Activated CD4-positive, CD25-positive, alpha-beta regulatory T cell (primary cell): Measurements from ENCODE around the gene CTNNA2.
"Not testable (repeated sequence)": the region's sequence is repeated elsewhere in the genome, so short reads cannot be mapped to it uniquely, and the experiment has no call there.

Experiments used
- DNase-seq, 4 experiments: peaks; one replicate each; lab custom pipeline; 2025; lab: John Stamatoyannopoulos, UW

The CTNNA2 gene

DNA sequence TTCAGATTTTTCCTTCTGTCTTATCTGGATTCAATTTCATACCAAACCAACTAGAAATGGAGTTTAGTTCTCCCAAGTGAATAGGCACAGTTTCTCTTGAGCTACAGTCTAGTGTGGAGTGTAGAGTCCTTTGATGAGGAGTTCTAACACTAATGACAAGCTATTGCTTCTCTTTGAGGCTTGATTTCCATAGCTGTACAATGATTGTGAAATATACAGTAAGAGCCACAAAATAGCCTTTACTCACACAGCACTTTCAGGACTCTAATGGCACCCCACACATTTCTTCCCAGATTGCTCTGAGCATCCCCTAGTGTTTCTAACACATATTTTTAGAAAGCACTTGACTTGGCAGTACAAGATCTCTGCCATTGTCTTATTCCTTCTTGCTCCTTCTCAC lies 638.4 kb downstream of the CTNNA2 start:
- DNase-seq = no peak

DNA sequence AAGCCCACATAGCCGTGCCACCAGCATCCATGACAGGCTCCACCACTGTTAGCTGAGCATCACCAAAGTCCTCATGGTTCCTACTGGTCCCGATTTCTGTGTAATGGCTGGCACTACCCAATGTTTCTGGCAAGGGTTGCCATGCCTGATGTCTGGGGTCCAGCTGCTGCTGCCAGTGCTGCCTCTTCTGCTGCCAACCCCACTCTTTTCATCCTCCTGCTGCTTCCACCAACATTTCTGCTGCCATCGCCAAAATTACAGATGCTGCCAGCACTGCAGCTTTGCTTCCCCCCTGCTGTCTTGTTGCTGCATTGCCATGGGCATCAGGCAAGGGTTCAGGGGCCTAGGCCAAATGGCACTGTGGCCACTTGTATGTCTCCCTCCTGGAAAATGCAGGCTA lies 638.8 kb downstream of the CTNNA2 start:
- no peak for DNase-seq

GRCh38 chr2:80153151-80153550 lies 640.3 kb downstream of the CTNNA2 start:
- no peak for DNase-seq

GRCh38 chr2:80153768-80154167 lies 640.9 kb downstream of the CTNNA2 start:
- no peak for DNase-seq

DNA sequence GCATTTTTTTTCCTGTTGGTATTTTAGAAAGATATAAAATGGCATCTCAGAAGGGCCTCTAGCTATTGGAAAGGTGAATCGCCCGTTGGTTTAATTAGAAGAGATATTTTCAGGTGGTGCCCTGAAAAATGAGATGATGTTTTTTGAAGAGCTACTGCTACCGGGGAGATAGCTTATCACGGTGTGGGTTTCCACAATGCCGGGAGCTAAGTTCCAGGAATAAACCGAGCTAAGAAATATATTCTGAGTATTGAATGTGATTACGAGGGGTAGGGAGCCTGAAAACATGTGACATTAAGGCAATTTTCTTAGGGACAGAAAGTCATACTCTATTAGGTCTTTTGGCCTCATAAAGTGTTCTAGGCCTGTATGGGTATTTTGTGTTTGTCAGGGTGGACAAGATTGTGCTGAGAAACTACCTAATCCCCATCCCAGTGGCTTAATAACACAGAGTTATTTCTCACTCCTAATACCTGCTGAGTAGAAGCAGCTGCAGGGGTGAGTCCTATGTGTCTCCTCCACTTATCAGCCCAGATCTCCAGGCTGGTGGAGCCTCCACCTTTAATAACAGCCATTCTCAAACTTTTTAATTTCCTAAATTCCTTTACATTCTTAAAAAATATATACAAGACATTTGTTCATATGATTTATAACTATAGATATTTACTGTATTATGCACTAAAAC lies 641.5 kb downstream of the CTNNA2 start:
- DNase-seq = no peak

DNA sequence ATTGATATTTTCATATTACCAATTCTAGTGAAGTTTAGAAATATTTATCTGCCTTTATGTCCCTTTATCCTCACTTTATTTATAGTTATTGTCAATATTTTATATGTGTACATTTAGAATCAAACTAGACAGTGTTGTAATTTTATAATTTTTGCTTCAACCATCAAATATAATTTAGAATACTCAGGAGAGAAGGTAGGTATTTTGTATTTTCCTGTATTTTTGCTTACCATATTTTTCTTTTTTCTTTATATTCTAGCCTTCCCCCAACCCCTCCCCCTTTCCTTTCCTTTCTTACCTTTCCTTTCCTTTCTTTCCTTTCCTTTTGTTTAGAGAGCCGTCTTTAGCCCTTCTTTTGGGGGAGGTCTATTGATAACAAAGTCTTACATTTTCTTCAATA lies 651.5 kb downstream of the CTNNA2 start:
- DNase-seq = no peak

DNA sequence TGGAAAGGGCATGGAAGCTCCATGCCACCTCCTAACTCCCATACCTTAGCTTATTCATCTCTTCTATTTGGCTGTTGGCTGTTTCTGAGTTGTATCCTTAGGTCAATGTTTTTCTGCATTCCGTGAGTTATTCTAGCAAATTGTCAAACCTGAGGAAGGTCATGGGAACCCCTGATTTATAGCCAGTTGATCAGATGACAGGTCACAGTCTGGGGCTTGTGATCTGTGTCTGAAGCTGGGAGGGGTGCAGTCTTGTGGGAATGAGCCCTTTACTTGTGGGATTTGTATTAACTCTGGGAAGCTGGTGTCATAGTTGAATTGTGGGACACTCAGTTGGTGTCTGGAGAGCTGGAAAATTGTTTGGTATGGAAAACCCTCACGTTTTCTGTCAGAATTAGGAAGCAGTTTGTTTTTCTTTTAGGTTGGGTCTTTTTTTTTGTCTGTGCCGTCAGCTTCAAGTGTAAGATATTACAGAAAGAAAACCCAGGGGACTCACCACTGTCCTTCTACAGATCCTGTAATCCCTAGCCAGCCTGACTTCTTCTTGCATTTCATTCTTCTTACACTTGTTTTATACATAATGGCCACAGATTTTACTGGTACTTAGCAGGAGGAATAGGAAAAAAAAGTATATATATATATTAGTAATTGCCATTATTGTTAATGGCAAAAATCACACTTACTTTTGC lies 653.8 kb downstream of the CTNNA2 start:
- DNase-seq = no peak

DNA sequence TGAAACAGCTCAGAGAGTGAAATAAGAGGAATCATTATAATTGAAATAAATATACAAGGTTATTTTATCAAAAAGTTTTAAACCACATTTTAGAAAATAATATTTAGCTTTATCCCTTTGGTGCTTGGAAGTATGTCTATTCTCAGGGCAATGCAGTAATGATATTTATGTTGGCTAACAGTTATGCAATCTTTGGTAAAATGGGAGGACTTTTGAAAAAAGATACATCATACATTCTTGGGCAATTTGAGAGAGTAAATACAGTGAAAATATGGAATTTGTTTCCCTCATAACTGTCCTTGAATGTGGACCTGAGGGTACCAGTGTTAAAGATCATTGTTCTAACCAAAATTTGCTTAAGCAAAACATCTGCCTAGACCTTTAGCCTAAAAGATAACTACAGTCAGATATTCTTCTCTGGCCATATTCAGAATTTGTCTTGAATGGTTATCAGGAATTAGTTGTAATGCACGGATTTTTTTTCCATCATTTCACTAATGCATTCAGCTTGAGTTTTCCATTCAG lies 654.5 kb downstream of the CTNNA2 start:
- no peak for DNase-seq

DNA sequence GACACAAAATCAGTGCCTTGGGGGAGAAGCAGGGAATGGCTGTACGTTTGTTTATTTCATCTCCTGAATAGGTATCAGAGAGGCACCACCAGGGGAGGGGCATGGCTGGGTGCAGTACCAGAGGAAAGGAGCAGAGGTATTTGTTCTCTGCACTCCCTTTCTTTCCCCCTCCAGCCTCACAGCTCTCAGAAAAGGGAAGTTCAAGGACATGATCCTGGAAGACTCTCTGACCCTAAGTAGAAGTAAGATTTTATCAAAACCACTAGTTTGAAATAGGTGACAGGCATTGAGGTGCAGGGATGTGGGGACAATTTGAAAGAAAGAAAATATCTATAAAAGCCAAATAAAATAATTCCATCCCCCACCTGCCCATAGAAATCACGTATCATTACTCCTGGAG lies 655.2 kb downstream of the CTNNA2 start:
- no peak for DNase-seq

DNA sequence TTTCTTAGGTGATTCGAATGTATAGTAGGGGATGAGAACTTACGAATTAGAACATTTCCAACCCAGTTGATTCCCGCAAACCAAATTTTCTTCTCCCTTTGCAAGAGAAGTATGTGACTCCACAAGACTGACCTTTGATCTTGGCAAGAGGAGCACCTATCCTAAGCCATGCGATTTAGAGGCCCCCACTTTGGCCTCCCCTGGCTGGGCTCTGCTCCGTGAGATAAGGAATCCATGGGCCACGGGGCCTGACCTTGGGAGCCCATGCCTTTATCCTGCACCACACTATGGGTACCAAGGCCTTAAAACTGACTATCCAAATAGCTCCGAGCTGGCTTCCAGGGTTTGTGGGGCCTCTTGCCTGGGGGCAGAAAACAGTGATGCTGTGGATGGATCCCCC lies 656.0 kb downstream of the CTNNA2 start:
- no peak for DNase-seq

DNA sequence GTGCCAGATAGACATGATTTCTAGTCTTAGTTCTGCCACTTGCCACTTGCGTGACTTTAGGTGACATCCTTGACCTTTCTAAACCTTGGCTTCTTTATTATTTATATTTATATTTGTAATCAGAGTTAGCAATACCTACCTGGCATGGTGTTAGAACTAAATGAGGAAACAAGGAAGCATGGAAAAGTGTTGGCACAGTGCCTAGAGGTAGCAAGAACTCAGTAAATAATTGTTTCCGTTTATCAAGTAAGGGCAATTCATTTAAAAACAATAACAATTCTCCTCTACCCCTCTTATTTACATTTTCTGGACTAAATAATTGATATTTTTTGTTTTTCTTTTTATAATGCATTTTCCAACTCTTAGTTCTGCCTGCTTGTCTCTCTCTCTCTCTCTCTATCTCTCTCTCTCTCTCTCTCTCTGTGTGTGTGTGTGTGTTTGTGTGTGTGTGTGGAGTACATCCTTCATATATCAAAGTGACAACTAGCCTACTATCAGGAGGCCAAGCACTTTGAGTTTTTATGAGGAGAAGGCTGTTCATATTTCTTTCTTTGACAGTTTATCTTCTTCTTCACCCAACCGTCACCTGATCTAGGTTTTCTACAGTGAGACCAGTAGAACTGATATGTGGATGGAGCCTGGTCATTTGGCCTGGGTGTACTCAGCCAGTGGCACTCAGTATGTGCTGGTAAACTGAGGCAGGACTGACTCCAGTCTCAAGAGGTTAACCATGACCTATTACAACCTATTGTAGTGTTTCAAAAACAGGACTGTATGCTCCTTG lies 657.2 kb downstream of the CTNNA2 start:
- no peak for DNase-seq

DNA sequence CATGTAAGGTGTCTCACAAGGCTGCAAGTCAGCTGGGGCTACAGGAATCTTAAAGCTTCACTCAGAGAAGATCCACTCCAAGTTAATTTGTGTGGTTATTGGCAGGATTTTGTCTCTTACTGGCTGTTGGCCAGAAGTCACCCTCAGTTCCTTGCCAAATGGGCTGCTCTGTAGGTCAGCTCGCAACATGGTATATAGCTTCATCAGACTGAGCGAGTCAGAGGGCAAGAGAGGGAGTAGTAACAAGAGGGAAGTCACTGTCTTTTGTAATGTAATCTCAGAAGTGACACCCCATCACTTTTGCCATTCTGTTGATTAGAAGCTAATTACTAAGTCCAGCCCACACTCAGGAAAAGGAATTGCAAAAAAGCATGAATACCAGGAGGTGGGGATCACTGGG lies 672.2 kb downstream of the CTNNA2 start:
- no peak for DNase-seq

DNA sequence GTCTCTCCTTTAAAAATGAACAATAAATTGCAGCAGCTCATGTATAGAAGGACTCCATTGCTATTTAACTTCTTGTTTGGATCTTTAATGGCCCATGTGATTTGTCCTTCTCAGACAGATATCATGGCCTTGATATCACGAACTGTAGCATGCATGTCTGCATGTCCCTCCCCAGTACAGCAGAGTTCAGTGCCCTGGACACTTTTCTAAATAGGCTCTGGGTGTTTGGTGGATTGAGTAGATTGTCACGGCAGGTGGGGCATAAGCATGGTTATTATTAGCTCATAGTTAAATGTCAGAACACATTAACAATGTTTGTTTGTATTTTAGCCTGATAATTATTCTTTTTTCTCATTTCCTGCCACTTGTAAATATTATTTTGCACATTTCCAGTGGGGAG lies 673.4 kb downstream of the CTNNA2 start:
- no peak for DNase-seq

DNA sequence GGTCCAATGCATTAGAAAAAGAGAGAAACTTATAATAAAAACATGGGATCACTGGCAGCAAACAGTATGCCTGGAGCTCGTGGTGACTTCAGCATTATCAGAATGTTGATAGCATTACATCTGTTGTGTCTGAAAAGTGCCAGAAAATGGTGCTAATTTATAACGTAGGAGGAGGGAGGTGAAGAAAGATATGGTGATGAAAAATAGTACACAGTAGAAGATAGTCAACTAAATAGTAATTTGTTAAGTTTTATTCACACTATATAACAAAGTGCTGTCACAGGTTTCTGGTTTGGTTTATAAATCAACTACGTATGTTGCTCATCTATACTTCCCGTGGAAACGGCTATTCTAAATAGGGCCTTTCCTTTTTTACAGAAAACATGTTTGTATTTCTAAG lies 674.3 kb downstream of the CTNNA2 start:
- DNase-seq = no peak

DNA sequence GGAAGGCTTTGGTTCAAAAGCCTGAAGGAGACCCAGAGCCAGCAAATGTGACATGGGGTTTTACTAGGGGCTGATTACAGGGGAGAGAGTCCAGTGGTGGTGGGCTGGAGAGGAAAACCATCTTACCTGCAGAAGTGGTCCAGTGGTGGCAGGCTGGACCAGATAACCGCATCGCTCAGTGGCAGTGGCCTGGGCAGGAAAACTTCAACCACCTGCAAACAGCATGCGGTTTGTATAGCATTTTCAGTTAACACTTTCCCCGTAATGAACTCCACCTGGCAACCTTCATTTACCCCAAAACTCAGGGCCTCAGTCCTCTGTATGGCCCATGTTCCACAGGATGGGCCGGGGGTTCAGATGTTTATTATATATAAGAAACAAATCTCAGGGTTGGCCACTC lies 677.3 kb downstream of the CTNNA2 start:
- DNase-seq = no peak

DNA sequence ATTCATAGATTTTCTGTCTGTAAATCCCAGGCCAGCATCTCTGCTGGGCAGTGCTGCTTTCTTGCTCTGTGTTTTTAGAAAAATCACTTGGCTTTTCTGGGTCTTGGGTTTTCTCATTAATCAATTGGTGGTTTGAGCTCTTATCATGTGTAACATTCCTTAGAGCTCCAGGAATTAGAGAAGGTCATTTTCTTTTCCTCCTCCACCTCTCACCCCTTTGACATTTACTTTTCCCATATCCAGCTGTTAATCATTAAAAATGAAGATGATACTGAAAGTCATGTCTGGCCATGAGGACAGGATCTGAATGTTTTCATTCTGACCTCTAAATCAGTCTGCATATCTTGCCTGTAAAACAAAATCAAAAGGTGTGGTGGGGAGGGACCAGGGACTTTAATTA lies 680.7 kb downstream of the CTNNA2 start:
- no peak for DNase-seq

- no peak for DNase-seq
Observed at GRCh38 chr2:80195034-80195433, 682.2 kb downstream of the CTNNA2 start.

DNA sequence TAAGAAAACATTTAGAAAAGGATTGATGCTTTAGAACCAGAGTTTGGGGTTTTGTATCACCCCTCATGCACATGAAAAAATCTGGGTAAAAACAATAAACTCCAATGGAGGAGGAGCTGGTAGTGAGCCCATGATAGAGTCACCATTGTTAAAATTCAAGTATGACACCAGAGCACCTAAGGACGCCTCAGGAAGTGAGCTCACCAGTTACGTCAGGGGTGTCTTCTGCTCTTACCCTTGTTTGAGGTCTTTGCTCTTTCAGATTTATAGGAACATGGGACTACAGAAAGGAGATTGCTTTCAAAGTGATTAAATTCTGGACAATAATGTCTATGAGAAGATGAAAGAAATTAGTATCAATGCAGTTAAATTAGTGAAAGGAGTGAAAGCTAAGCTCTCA lies 685.2 kb downstream of the CTNNA2 start:
- DNase-seq = no peak

DNA sequence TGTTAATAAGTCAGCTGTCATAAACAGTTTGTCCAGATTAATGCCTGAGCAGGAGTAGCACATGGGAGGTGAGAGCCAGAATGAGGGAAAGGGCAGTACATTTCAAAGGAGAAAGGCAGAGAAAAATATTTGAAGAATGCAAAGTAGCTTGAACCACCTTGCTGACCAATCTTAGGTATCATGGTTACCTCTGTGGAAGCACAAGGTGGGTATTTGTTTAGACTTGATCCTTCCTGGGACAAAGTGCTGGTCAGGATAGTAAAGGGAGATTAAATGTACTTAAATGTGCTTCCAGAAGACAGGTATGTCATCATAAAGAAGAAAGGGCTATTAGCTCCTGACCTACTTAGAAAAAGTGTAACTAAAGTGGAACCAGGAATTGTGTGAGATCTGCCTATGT lies 686.7 kb downstream of the CTNNA2 start:
- no peak for DNase-seq

DNA sequence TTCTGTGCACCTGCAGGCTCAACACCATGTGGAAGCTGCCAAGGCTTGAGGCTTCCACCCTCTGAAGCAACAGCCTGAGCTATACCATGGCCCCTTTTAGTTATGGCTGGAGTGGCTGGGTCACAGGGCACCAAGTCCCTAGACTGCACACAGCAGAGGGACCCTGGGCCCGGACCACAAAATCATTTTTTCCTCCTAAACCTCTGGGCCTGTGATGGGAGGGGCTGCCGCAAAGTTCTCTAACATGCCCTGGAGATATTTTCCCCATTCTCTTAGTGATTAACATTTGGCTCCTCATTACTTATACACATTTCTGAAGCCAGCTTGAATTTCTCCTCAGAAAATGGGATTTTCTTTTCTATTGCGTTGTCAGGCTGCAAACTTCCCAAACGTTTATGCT lies 691.1 kb downstream of the CTNNA2 start:
- DNase-seq = not testable (repeated sequence)

DNA sequence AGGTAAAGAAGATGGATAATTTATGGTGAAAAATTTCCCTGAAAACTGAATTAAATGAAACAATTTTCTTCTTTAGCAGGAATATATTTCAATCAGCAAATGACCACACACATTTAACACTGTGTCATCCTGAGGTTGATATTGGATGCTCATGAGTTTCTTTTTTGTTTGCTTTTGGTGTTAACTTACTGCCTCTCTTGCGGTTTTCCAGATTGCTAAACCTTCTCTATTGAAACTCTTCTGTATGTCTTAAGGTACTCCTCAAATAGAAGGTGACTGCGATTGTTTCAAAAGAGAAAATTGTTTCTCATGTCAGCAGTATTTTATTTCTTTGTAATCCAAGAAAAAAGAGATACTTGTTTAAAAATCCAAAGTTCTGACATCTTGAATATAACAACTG lies 692.6 kb downstream of the CTNNA2 start:
- DNase-seq = no peak

GRCh38 chr2:80209458-80209857 lies 696.6 kb downstream of the CTNNA2 start:
- DNase-seq = no peak

DNA sequence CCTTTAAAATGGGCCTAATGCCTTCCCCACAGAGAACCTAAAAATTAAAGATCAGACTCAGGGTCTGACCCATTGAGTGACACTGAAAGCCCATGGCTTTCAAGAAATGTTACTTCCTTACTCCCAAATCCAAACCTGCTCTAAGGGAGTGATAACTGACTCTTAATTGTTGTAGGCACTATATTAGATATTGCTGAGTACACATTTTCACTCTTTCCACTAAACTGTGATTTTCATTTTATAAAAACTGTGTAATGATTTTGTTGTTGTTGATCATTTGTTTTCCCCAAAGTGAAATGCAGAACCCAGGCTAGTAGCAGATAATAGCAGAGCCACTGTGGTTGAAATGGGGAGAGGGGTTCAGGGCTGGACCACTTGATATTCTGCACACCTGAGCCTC lies 704.6 kb downstream of the CTNNA2 start:
- DNase-seq = no peak
